GM12874 (cell line): ENCODE data around the gene PTPRG.

Experiments
- CTCF ChIP-seq: IDR thresholded peaks from 2 replicates; pipeline ENCODE4 v1.5.1; 2011; ENCODE audit warnings: low read depth, mild to moderate bottlenecking, control low read depth, low read length, moderate library complexity; ENCODE audit not compliant: insufficient read depth

Gene PTPRG

GRCh38 chr3:61826161-61826560, 264.8 kb downstream of the PTPRG start:
- no peak for TF ChIP-seq CTCF

- no peak for TF ChIP-seq CTCF
Measured at GRCh38 chr3:61828184-61828874, 267.0 kb downstream of the PTPRG start.

DNA sequence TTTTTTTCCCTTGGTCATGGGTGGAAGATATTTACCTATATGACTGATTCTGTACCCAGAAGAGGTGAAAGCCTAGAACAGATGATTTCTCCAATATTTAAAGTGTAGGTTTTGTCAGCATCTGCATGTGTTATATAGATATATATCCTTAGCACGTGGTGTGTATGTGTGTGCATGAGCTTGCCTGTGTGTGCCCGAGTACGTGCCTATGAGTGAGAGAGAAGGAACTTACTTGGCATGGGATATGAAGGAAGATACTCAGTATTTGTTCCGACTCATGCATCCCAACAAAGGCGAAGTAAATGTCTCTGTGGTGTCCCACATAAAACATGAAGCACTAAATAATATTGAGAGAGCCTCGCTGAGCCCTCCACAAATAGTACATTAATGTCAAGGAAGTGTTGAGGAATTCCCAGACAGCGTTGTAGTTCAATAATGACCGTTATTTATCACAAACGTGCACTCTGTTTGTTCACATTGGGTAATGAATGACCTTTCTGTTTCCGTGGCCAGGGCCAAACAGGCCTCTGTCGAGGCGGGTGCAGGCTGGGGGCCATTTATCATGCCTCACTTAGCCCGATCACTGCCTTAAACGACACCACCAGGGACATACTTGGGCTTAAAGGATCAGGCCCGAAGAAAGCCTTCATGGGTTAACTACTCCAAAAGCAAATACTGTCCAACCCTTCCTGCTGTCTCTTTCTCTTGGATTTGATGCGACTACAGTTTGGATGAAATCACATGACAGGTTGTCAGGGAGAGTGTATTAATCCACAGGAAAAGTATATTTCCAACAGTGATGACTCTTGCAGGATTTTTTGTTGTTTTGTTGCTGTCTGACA, 267.7 kb downstream of the PTPRG start:
- no peak for TF ChIP-seq CTCF

DNA sequence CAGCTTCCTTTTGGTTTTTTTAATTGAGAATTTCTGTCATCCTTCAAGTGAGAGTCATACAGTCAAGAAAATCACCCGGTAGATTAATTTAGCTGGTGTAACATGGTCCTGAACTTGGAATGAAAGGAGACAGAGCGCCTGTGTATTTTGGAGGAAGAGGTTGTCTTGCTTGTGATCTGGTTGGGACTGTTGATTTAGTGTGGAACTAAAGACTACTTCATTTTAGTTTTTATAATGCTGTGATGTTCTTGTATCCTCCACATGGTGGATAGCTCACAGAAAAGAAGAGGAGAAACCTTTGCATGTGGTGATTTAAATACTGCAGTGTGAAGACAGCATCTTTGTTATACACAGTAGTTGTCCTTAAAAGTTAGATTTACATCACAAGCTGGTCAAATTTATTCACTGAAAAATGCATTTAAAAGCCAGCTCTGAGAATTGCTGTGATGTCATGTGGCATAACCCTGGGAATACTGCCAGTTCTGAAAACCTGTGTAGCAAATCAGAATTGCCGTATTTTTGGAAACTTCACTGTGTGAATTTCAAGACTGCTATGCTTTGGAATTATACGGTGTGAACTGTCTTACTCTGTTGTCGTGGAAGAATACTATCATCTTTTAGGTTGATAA, 268.5 kb downstream of the PTPRG start:
- no peak for TF ChIP-seq CTCF

- no peak for TF ChIP-seq CTCF
Measured at GRCh38 chr3:61831973-61832372, 270.6 kb downstream of the PTPRG start.

DNA sequence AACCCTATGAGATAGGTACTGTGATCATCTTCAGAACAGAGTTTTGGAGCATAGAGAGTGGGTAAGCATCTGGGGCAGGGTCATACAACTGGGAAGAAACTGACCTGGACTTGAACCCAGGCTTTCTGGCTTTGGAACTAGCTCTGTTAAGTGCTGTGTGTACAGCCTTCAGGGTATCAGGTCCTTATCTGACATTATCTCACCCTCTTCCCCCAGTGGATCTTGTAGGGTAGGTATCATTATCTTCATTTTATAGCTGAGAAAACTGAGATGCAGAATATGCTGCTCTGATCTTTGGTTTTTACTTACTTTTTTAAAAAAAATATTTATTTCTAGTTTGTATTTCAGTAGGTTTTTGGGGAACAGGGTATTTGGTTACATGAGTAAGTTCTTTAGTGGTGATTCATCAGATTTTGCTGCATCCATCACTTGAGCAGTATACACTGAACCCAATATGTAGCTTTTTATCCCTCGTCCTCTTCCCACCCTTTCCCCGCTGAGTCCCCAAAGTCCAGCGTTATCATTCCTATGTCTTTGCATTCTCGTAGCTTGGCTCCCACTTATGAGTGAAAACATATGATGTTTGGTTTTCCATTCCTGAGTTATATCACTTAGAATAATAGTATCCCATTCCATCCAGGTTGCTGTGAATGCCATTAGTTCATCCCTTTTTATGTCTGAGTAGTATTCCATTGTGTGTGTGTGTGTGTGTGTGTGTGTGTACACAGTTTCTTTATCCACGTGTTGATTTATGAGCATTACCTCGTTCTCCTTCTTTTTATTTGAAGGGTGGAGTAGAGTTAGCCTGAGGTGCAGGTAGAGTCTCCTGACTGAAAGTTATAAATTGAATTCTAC, 271.2 kb downstream of the PTPRG start:
- no peak for TF ChIP-seq CTCF
